Skeletal muscle satellite cell (primary cell): ENCODE measurements around the gene DSP.

Experiments
- H3K27me3 ChIP-seq: 2 replicates; pipeline ENCODE4 v1.7.0; 2013; ENCODE audit warnings: low read length; ENCODE audit not compliant: control insufficient read depth, insufficient read depth
- H3K36me3 ChIP-seq: 2 replicates; pipeline ENCODE4 v1.7.0; 2013; ENCODE audit warnings: mild to moderate bottlenecking, control low read depth, low read length; ENCODE audit not compliant: insufficient read depth
- H3K4me1 ChIP-seq: 2 replicates; pipeline ENCODE4 v1.7.0; 2013; ENCODE audit warnings: low read length; ENCODE audit not compliant: control insufficient read depth, insufficient read depth
- H3K4me2 ChIP-seq: 2 replicates; pipeline ENCODE4 v1.7.0; 2013; ENCODE audit warnings: mild to moderate bottlenecking, low read length
- H3K4me3 ChIP-seq: 2 replicates; pipeline ENCODE4 v1.7.0; 2013; ENCODE audit warnings: low read length
- H3K9ac ChIP-seq: 2 replicates; pipeline ENCODE4 v1.7.0; 2013; ENCODE audit warnings: mild to moderate bottlenecking, low read depth, low read length, moderate library complexity
- H3K9me3 ChIP-seq: replicated peaks from 2 replicates; pipeline ENCODE4 v1.7.0; 2013; ENCODE audit warnings: mild to moderate bottlenecking, control low read depth, low read length

The DSP gene

DNA sequence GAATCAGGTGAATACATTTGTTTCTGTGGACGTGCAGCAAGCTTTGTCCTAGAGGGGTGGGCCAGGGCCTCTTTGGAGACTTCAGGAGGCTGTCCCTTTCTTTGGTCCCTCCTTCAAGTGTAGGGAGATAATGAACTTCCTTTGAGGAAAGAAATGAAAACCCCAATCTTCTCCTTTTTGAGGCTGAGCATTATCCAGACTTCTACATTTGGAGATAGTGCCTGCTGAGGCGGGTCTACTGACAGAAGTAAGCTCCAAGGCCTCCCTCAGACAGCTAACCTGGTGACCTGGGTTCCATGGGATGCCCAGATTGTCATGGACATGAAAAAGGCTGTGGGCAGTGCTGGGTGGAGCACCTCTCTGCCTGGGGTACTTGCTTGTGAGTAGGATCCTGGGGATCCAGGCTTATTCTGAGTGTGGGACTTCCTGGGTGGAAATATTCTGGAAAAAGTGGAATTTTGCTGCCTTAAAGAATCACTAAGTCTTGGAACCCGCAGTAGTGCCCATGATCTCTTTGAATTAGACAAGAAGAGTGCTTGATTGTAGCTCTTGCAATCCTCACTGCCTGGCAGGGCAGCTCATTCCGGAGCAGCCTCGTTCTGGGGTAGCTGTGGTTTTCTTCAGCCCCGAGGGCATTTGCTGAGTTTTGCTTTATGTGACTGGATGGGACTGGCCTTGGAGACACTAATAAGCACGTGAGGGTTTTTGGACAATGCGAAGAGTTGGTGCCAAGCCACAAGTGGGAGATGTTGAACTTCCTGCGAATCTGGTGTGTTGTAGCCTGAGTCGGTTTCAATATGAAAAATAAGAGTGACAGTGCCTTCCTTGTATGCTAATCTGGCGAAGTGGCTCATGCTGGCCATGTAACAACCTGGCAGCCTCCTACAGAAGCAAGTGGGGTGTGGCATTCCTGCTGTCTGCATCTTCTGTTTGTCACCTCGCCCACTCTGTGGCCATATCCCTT lies 76.6 kb downstream of the DSP start:
- no peaks in the 10 kb centered on the region for H3K36me3 ChIP-seq

DNA sequence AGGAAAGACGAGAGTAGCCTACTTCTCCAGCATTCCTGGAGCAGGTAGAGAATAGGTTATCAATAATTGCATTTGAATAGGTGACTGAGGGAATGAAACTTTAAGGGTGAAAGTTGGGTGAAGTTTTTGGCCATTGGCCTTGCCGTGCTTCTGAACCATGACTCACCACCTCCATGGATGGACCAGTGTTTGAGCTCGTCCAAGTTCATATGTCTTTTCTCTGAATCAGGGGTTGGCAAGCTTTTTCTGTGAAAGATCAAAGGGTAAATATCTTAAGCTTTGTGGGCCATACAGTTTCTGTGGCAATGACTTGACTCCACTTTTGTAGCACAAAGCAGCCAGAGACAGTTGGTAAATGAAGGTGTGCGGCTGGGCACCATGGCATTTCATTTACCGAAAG lies 80.3 kb downstream of the DSP start:
- Histone ChIP-seq H3K36me3 (no peaks in the 10 kb centered on the region), H3K4me2 (no peak overlapping the region), H3K27me3 (no peaks in the 10 kb centered on the region), H3K9me3 (no peaks in the 10 kb centered on the region), H3K9ac (no peak overlapping the region), H3K4me1 (peaks cover 10% of the 10 kb centered on the region), H3K4me3 (no peak overlapping the region)

More for the DNA sequence above, 76.6 kb downstream of the DSP start:
- Histone ChIP-seq H3K4me2 (peak overlapping the region; percentile 39), H3K4me3 (no peak overlapping the region), H3K4me1 (peaks cover 10% of the 10 kb centered on the region), H3K9me3 (no peaks in the 10 kb centered on the region), H3K9ac (peak overlapping the region; percentile 21), H3K27me3 (no peaks in the 10 kb centered on the region)

DNA sequence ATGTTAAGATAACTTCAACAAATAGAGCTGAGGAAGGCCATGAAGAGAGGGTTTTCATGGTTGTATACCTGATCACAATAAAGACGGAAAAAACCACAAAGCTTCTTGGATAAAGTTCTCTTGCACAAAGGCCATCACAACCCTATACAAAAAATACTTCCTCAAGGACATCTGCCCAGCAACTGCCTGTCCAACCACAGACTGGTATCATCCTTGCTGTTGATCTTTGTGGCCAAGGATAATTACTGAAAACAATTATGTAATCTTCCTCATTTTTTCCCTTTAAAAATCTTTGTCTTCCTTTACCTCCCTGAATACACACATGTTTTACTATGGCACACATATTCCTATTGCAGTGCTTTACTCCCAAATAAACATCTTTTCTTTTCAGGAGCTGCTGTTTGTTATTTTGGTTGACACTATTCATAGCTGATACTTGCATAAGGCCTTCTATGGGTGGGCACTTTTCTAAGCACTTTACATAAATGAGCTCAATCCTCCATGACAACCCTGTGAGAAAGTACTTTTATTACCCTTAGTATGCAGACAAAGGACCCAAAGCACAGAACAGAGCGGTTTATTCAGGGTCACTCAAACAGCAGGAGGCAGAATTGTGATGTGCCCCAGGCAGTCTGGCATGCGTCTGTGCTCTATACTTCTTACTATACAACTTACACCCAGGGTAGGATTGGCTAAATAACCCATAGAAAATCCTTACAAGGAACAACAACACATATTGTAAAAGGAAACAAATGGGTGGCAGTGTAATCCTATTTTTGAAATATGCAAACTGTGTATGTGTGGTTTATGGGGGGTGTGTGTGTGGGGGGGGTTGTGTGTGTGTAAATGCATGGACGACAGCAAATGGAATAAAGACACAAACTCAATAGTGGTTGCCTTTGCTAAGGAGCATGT lies 83.6 kb downstream of the DSP start:
- H3K36me3 ChIP-seq = no peaks in the 10 kb centered on the region

DNA sequence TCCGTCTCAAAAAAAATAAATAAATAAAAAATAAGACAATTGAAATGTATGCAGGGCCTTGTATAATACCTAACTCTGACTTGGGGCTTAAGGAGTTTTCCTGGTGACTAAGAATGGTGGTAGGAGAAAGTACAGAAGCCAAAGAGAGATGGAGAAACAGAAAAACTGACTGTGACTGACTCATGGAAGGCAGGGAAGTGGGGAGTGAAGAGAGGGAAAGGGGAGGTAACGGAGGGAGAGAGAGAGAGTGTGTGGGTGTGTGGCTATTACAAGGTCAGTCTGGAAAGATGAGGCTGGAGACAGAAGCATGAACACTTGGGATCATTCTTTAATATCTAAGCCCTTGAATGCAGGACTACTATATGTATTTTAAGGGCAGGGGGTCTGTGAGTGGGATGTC lies 87.0 kb downstream of the DSP start:
- Histone ChIP-seq H3K4me2 (no peak overlapping the region), H3K4me1 (no peaks in the 10 kb centered on the region), H3K9me3 (no peaks in the 10 kb centered on the region), H3K27me3 (no peaks in the 10 kb centered on the region), H3K9ac (no peak overlapping the region), H3K36me3 (no peaks in the 10 kb centered on the region), H3K4me3 (no peak overlapping the region)

More for the DNA sequence above, 83.6 kb downstream of the DSP start:
- Histone ChIP-seq H3K4me1 (no peaks in the 10 kb centered on the region), H3K4me2 (no peak overlapping the region), H3K4me3 (no peak overlapping the region), H3K9ac (no peak overlapping the region), H3K27me3 (no peaks in the 10 kb centered on the region), H3K9me3 (no peaks in the 10 kb centered on the region)

- Histone ChIP-seq H3K9me3 (no peaks in the 10 kb centered on the region), H3K36me3 (no peaks in the 10 kb centered on the region), H3K4me1 (no peaks in the 10 kb centered on the region), H3K27me3 (no peaks in the 10 kb centered on the region), H3K4me3 (no peak overlapping the region), H3K4me2 (no peak overlapping the region), H3K9ac (no peak overlapping the region)
Measured at GRCh38 chr6:7628909-7629308, 87.4 kb downstream of the DSP start.

DNA sequence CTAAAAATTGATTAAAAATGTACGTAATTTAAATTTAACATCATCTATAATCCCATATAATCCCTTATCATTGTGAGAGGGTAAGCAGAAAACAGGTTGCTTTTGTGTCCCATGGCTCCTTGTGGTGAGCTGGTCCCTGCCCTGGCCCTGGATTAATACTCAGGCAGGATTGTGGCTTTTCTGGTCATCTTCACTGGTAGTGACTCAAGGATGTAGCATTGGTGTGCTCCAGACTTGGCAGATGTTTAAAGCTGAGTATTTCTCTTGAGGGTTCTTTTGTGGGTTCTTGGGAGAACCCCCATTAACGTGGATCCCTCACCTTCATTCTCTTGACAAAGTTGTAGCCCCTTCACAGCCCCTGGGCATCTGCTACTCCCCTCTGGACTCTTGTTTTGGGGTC lies 87.8 kb downstream of the DSP start:
- Histone ChIP-seq H3K9me3 (no peaks in the 10 kb centered on the region), H3K4me2 (no peak overlapping the region), H3K27me3 (no peaks in the 10 kb centered on the region), H3K4me3 (no peak overlapping the region), H3K4me1 (no peaks in the 10 kb centered on the region), H3K36me3 (no peaks in the 10 kb centered on the region), H3K9ac (no peak overlapping the region)

GRCh38 chr6:7630792-7631191 lies 89.3 kb downstream of the DSP start:
- H3K4me3 ChIP-seq = no peak overlapping the region
- no peak overlapping the region for H3K4me2 ChIP-seq
- no peaks in the 10 kb centered on the region for H3K4me1 ChIP-seq
- no peaks in the 10 kb centered on the region for H3K9me3 ChIP-seq
- H3K9ac ChIP-seq = no peak overlapping the region
- no peaks in the 10 kb centered on the region for H3K36me3 ChIP-seq
- H3K27me3 ChIP-seq = no peaks in the 10 kb centered on the region

DNA sequence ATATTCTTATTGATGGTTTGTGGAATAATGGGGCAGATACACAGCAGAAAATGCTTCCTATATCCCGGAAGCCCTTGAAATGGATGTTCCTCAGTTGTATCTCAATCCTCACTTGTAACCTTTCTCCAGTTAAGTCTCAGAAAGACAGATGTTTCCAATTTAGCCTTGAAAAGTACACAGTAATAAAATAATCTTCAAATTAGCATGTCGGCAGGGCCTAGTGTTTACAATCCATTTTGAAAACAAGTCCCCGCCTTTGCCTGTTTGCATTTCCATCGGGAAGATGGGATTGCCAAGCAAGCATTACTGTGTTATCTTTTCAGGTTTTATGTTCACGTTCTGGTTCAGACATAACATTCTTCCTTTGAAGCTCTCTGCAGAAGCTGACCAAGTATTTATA lies 90.0 kb downstream of the DSP start:
- Histone ChIP-seq H3K36me3 (no peaks in the 10 kb centered on the region), H3K27me3 (no peaks in the 10 kb centered on the region), H3K9ac (no peak overlapping the region), H3K4me1 (no peaks in the 10 kb centered on the region), H3K4me2 (no peak overlapping the region), H3K9me3 (no peaks in the 10 kb centered on the region), H3K4me3 (no peak overlapping the region)

DNA sequence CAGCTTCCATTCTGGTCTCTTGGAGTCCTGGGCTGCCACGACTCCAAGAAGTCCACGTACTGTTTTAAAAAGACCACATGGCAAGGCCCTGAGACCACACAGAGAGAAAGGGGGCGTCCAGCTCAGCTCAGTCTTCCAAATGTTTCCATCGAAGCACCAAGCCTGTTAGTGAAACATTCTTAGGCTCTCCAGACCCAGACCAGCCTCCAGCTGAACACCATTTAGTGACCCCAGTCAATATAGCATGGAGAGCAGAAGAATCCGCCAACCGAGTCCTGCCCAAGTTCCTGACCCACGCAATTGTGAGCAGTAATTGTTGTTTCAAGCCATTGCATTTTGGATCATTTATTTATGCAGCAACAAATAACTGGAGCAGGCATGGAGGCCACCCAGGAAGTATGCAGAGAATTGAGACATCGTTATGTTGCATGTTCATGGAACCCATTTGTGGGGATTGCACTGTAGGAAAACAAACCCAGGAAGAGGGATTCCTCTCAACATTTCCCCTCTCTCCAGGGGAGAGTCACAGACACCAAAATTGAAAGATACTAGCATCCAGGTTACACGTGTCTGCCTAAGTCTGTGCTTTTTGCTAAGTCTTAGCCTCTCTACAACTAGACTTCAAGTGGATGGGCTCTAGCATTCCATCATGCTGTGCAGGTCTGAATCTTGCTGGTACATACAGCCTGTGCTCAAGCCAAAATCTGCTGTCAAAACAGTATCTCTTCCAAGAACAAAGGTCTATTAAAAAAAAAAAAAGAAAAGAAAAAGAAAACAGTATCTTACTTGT lies 91.2 kb downstream of the DSP start:
- Histone ChIP-seq H3K4me2 (no peak overlapping the region), H3K4me1 (no peaks in the 10 kb centered on the region), H3K27me3 (no peaks in the 10 kb centered on the region), H3K4me3 (no peak overlapping the region), H3K9me3 (no peaks in the 10 kb centered on the region), H3K36me3 (no peaks in the 10 kb centered on the region), H3K9ac (no peak overlapping the region)

- Histone ChIP-seq H3K4me3 (no peak overlapping the region), H3K4me1 (no peaks in the 10 kb centered on the region), H3K36me3 (no peaks in the 10 kb centered on the region), H3K9ac (no peak overlapping the region), H3K4me2 (no peak overlapping the region), H3K27me3 (no peaks in the 10 kb centered on the region), H3K9me3 (no peaks in the 10 kb centered on the region)
Measured at GRCh38 chr6:7633361-7633760, 91.9 kb downstream of the DSP start.

GRCh38 chr6:7636151-7636550 lies 94.7 kb downstream of the DSP start:
- no peak overlapping the region for H3K9ac ChIP-seq
- no peaks in the 10 kb centered on the region for H3K9me3 ChIP-seq

More at GRCh38 chr6:7636151-7636550, 94.7 kb downstream of the DSP start:
- Histone ChIP-seq H3K4me3 (no peak overlapping the region), H3K27me3 (no peaks in the 10 kb centered on the region), H3K36me3 (no peaks in the 10 kb centered on the region), H3K4me1 (peaks cover 6% of the 10 kb centered on the region), H3K4me2 (no peak overlapping the region)
